ENCODE results near the gene TEX12.
"Not testable (repeated sequence)": the region's sequence is repeated elsewhere in the genome, so short reads cannot be mapped to it uniquely, and the experiment has no call there.

TEX12 gene

DNA sequence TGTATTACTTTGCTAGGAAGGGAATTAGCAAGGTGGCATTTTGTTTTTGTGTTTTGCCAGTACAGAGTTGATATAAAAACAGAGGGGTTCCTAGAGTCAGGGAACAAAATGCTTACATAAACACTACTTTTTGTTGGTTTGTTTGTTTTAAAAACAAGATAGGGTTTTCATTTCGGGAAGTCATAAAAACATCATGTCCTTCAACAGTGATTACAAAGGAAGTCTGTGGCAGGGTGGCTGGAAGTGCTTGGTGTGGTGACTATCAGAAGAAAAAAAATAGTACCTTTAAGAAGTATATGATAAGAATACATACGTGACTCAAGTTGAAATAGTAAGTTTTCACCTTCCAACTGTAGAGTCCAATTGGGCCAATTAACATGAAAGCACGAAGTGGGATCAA lies 2.1 kb upstream of the TEX12 start:
- DNase-seq, result no peak

DNA sequence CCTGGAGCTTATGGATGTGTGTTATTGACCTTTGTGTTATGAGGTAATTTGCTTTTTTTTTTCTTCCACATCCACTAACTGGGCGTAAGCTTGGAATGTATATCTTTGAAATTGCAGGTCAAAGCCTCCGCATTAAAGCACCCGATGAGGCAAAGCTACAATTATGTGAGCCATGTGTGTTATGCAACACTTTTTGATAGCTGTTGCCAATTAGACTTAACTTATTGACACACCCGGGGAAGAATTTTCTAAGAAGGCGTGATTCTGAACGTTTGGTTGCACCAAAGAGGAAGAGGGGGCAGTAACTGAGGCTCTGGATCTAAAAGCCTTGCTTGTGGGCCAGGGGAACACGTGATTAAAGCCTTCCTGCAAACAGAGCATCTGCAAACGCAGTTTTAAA lies 610 bp upstream of the TEX12 start:
- DNase-seq, result no peak

DNA sequence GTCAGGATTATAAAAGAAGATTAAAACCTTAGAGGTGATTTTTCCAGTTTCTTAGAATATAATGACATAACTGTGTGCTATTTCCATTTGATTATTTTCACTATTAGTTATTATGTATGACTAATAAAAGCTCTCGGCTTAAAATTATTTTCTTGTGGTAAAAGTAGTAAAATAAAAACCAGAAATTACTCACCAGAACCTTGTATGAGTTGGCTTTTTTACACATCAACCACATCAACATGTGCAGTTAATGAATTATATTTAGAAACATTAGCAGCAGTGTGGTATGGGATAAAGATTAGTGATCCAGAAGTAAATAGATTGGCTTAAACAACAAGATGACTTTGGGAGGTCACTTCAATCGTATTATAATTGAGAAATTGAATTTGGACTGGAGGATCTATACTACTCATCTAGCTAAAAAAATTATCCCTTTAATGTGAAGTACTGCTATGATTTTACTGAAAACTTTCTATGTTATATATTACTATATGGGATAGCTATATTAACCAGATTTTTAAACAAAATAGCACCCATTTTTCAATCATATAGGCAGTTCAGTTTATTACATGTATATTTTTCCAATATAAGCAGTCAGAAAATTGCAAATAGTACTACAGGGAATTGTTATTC lies 5.3 kb downstream of the TEX12 start:
- DNase-seq, result no peak

DNA sequence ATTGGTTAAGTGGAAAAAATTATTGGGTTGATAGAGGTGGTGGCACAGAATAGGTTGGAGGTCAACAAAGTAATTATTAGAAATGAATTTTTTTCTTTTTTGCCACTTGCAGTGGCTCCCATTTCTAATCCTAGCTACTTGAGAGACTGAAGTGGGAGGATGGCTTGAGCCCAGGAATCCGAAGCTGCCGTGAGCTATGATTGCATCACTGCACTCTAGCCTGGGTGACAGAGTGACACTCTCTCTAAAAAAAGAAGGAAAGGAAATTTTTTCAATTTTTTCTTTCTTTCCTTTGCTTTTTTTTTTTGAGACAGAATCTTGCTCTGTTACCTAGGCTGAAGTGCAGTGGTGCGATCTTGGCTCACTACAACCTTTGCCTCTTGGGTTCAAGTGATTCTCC lies 6.0 kb downstream of the TEX12 start:
- DNase-seq, result no peak

DNA sequence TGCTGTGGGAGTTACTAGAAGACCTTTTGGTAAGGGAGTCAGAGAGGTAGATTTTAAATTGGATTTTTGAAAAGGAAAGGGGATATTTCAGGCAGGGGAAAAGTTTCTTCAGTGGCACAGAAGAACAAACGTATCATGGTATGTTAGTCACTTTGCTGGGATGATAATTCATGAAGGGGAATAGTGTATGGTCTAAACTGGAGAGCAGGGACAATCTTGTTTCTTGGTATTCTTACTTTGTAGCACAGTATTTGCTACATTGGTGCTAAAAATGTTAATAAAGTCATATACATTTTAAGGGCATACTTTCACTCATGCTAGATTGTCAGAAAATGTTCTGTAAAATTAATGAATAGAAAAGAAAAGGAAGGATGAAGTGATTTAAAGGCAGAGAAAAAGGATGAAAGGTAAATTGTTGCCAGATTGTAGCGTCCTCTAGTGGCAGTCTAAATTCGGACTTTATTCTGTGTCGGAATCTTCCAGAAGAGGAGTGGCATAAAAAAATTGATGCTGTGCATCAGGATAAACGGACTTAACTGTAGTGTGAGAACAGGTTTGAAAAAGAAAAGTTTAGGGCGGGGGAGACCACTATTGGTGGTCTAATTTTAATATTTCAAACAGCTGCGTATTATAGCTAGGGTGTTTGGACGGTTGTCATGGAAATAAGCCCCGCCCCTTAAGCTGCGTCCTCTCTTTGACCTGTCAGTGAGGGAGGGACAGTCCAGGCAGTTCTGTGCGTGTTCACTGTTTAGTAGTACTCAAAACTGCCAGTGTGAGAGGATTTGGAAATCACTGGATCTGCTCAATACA lies 7.8 kb downstream of the TEX12 start, which contains the start of gene BCO2:
Gene BCO2 (plus strand): TSS at position 724 of the 810 bp plus-strand sequence. CDS start 90 bp downstream, outside the sequence.
- peak; percentile 66 for DNase-seq

DNA sequence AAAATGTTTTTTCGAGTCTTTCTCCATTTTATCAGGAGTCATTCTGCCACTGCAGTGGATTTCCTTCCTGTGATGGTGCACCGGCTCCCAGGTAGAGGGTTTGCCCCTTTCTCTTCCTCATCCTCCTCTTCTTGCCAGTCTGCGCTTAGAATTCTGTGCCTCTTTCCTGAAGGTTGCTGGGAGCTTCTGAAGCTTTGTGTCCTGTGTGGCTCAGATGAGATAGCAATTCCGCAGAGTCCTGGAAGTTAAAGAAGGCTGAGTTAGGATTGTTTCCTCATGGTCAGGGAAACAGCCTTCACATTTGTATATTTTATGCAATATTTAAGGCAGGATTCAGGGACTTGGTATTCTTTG lies 8.4 kb downstream of the TEX12 start:
- DNase-seq, result no peak

DNA sequence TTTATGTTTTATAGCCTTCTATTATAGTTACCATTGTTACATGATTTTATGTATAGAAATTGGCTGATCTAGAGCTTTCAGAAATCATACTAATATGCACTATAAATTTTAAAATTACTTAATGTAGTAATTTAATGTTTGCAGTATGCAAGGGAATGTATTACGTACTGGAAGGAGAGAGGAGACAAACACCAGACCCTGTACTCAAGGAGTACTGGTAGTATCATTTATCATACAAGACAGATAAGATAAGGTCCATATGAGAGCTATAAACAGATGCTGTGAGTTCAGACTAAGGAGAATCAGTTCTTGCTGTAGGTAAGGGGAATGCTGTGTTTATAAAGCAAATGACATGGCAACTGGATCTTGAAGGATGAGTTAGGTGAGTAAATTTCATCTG lies 8.9 kb downstream of the TEX12 start:
- no peak for DNase-seq

DNA sequence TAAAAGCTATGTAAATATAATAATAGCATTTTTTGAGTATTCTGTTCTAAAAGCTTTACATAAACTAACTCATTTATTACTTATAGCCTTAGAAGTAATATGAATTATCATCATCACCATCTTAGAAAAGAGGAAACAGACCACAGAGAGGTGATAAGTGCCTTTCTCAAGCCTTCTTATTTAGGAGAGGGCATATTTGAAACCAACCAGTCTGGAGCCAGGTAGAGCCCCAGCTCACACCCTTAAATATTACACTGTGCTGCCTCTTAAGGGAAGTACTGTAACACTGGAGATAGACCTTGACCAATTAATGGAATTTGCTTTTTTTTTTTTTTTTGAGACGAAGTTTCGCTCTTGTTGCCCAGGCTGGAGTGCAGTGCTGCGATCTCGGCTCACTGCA lies 10.4 kb downstream of the TEX12 start:
- no peak for DNase-seq

DNA sequence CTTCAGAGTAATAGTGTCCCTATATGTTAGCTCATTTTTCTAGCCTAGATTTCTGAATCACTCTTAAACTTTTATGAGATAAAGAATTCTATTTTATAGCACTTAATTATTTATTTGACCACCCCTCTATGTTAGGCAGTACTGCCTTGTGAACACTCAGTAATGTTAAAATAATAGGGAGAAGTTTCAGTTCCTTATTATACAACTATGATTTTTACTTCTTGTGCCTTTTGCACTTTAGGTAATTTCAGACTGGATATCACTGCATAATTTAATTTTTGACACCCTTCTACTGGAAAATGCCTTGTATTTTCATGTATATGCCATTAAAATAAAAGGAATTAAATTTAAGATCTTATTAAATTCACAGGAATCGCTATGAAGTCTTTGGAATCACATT lies 11.3 kb downstream of the TEX12 start:
- no peak for DNase-seq

DNA sequence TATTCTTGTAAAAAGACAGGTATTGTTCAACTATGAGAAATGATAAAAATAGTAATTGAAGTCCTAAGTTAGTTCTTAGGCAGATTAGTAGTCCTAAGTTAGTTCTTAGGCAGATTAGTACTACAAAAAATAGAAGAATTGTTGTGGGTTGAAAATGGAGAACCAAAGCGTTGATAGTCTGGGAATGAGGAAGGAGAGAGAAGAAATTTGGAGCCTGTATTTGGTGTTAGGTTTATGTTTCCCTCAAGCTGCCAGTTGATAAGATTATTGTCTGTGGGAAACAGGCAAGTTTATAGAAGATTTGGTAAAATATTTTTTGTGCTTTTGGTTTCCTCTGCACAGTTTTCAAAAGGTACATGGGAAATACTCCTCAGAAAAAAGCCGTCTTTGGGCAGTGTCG lies 11.8 kb downstream of the TEX12 start:
- no peak for DNase-seq

DNA sequence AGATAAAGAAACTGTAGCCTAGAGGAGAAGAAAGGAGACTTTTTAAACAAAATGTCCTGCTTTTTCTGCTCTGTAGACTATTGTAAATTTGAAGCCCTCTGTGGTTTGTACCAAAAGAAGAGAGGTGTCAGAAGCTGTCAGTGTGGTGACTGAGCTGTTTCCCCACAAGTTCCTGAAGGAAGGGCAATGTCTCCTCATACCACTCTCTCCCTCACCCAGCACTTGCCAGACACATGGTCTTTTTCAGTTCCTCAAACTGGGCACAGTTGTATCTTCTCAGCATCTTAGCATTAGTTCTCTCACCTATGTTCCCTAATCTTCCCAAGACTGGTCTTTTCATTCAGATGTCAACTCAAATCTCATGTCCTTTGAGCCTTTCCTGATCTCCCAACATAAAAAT lies 12.4 kb downstream of the TEX12 start:
- DNase-seq, result peak; percentile 17

DNA sequence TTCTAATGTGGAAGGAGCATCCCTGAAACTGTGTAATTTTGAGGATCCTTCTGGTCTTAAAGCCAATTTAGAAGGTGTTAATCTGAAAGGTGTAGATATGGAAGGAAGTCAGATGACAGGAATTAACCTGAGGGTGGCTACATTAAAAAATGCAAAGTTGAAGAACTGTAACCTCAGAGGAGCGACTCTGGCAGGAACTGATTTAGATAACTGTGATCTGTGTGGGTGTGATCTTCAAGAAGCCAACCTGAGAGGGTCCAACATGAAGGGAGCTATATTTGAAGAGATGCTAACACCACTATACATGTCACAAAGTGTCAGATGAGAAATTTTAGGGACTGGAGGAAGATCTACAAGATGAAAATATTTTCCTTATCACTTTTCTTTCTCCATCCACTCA lies 15.7 kb downstream of the TEX12 start:
- no peak for DNase-seq

DNA sequence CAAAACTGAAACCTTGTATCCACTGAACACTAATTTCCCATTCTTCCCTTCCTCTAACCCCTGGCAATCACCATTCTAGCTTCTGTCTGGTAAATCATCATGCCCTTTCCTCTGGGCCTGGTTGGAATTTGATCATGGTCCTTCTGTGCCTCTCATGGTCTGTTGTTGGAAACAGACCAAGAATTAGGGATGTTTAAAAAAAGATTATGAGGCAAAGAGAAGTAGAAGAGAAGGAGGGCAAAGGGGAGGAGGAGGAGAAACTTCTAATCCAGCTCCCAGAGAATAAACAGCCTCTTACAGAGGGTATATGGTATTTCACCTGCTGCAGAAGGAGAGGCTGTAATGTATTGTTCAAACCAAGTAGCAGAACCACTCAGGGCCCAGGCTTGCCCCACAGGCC lies 18.7 kb downstream of the TEX12 start:
- DNase-seq, result no peak

DNA sequence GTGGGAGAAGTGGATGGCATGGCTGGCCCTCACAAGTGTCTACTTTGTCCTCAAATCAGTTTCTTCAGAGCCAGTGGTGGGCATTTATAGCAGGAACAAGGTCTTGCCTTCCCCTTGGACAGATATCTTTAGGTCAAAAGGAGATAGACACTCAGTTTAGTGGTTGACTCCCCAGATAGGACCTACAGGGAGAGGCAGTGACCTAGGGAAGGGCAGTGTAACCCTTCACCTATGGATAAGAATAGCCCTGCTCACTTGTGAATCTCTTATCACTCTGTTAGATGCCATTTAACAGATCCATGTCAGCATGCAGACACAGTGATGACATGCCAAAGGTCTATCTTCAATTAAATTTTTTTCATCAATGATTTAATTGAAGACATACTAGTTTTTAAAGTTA lies 19.1 kb downstream of the TEX12 start:
- no peak for DNase-seq

DNA sequence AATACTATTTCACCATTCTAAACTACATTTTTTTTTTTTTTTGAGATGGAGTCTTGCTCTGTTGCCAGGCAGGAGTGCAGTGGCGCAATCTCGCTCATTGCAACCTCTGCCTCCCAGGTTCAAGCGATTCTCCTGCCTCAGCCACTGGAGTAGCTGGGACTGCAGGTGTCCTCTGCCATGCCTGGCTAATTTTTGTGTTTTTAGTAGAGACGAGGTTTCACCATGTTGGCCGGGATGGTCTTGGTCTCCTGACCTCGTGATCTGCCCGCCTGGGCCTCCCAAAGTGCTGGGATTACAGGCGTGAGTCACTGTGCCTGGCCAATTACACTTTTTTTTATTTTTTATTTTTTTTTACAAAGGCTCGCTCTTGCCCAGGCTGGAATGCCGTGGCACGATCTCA lies 27.9 kb downstream of the TEX12 start:
- not testable (repeated sequence) for DNase-seq

DNA sequence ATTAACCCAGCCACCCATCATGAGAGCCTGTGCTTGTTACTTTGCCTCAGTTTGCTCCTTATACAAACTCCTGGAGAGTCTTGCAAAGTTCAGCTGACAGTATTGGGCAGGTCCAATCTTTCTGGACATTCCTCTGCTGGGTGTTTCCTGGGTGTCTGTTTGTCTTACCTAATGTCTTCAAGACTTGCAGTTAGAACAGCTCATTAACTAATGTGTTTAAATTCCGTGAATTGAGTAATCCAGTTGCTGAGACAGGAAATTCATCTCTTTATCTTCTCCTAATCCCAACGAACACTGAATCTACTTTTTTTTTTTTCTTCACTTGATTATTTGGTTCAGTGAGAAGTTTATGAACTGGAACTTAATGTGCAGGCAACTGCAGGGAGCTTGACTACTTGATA lies 28.8 kb downstream of the TEX12 start:
- DNase-seq, result no peak

DNA sequence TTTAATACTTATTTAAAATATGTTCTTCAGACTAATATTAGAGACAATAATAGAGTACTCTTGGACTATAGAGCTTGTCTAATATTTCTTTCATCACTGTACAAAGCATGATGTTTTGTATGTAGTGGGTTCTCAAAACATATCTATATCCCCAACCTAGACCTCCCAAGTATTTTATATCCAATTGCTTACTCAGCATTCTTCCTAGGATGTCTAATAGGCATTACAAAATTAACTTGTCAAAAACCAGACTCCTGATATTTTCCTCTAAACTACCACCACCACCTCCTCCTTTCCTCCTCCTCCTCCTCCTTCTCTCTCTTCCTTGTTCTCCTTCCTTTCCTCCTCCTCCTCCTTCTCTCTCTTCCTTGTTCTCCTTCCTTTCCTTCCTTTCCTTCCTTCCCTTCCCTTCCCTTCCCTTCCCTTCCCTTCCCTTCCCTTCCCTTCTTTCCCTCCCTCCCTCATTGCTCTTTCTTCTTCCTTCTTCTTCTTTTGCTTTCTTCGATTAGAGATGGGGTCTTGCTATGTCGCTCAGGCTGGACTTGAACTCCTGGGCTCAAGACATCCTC lies 29.4 kb downstream of the TEX12 start:
- no peak for DNase-seq

DNA sequence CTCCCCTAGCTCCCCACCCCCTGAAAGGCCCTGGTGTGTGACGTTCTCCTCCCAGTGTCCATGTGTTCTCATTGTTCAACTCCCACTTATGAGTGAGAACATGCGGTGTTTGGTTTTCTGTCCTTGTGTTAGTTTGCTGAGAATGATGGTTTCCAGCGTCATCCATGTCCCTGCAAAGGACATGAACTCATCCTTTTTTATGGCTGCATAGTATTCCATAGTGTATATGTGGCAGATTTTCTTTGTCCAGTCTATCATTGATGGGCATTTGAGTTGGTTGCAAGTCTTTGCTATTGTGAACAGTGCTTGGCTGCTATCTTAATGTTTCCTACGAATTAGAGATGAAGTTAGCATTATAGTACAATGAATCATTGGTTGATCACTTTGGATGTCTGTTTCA lies 31.9 kb downstream of the TEX12 start:
- DNase-seq, result not testable (repeated sequence)

DNA sequence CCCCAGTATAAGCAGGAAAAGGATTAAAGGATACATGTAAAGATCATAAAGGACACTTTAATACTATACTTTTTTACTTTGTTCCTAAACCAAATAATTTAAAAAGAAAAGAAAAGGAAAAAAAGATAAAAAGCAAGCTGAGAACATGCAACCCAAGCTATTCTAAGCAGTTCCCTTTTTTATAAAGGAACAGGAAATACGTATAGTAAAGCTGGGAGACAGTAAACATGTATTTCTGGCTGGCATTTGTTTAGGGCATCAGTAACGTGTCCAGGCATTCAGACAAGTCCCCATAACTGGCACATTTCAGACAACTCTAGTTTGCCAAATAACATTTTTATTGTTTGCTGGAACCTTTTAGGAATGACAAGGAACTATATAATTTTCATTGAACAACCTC lies 33.1 kb downstream of the TEX12 start:
- no peak for DNase-seq

DNA sequence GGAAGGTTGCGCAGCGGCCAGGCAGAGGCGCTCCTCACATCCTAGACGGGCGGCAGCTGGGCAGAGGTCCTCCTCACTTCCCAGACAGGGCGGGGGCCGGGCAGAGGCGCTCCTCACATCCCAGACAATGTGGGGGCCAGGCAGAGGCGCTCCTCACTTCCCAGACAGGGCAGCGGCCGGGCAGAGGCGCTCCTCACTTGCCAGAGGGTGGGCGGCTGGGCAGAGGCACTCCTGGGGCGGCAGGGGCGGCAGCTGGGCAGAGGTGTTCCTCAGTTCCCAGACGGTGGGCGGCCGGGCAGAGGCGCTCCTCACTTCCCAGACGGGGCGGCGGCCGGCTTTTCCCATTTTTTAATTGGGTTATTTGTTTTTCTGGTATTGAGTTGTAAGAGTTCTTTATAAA lies 38.9 kb downstream of the TEX12 start:
- DNase-seq, result no peak

DNA sequence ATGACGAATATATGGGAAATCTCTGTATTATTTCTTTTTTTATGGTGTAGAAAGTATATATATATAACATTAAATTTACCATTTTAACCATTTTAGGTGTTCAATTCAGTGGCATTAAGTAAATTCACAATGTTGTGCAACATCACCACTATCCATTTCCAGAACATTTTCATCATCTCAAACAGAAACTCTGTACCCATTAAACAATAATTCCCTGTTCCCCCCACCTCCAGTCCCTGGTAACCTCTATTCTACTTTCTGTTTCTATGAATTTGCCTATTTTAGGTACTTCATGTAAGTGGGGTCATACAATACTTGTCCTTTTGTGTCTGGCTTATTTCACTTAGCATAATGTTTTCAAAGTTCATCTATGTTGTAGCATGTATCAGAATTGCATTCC lies 43.7 kb downstream of the TEX12 start:
- DNase-seq, result no peak

DNA sequence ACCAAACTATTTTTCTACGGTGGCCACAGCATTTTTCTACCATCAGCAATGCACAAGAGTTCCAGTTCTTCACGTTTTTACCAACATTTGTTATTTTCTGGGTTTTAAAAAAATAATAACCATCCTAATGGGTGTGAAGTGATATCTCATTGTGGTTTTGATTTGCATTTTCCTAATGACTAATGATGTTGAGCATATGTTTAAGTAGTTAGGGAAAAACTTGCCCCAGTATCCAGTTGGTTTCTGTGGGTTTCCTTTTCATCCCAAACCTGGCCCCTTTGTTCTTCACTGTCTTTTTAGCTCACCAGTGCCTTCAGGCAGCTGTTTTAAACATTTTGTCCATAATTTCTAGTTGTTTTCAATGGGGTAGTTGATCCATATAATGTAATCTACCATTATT lies 44.4 kb downstream of the TEX12 start:
- DNase-seq, result no peak

DNA sequence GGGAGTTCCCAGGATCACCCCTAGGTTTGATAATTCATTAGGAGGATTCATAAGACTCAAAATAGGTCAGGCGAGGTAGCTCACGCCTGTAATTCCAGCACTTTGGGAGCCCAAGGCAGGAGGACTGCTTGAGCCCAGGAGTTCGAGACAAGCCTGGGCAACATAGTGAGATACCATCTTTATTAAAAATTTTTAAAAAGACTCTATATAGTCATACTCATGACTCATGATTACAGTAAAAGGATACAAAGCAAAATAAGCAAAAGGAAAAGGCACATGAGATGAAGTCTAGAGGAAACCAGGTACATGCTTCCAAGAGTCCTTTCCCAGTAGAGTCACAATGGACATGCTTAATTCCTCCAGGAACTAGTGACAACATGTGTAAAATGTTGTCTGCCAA lies 45.1 kb downstream of the TEX12 start:
- DNase-seq, result no peak

DNA sequence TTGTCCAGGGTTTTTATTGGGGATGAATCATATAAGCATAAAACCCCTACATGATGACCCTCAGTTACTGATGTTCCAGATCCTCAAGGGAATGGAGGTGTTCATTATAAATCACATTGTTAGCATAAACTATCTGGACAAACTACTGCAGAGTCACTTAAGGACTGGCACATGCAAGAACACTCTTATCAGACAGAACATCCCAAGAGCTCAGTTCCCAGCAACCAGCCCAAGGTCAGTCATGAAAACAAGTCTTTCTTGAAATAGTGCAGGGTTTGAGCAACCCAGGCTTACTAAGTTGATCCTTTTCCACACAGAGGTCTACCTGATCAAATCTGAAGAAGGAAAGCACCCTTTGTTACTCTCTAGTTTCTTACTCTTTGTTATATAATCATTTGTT lies 45.5 kb downstream of the TEX12 start:
- DNase-seq, result no peak

DNA sequence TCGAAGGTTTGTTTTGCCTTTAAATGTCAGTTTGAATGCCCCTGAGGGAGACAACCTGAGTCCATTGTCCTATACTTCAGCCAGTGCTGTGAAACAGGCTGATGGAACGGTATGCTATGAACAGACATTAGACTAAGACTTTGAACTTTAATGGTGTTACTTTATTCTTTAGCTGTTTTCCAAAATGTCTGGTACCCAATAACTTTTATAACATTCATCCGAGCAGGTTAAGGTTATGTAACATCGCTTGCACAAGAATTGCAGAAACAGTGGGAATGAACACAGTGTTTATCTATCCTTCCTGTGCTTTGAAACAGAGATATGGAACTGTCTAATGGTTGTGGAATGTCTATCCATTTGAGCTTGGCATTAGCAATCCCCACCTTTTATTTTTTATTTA lies 46.6 kb downstream of the TEX12 start:
- no peak for DNase-seq

Measured in CD4-positive, alpha-beta T cell treated with Interleukin-12 subunit alpha and Interleukin-12 subunit beta, for 1 hour (primary cell).